HL-60/S4 treated with phorbol 12-myristate 13-acetate at 8.2 ng/mL for 4 days and 3 days (cell line): ENCODE data around the gene RCCD1.
"Not testable (repeated sequence)": the region's sequence is repeated elsewhere in the genome, so short reads cannot be mapped to it uniquely, and the experiment has no call there.

Source experiments
- in situ Hi-C: fragments of 300-500 bp; cut with MboI; formaldehyde crosslinking; loops from 2 replicates; pipeline ENCODE4 v1.15.0; 2022; ENCODE audit warnings: low sequenced_read_pairs

RCCD1 gene, protein sequence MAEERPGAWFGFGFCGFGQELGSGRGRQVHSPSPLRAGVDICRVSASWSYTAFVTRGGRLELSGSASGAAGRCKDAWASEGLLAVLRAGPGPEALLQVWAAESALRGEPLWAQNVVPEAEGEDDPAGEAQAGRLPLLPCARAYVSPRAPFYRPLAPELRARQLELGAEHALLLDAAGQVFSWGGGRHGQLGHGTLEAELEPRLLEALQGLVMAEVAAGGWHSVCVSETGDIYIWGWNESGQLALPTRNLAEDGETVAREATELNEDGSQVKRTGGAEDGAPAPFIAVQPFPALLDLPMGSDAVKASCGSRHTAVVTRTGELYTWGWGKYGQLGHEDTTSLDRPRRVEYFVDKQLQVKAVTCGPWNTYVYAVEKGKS

DNA sequence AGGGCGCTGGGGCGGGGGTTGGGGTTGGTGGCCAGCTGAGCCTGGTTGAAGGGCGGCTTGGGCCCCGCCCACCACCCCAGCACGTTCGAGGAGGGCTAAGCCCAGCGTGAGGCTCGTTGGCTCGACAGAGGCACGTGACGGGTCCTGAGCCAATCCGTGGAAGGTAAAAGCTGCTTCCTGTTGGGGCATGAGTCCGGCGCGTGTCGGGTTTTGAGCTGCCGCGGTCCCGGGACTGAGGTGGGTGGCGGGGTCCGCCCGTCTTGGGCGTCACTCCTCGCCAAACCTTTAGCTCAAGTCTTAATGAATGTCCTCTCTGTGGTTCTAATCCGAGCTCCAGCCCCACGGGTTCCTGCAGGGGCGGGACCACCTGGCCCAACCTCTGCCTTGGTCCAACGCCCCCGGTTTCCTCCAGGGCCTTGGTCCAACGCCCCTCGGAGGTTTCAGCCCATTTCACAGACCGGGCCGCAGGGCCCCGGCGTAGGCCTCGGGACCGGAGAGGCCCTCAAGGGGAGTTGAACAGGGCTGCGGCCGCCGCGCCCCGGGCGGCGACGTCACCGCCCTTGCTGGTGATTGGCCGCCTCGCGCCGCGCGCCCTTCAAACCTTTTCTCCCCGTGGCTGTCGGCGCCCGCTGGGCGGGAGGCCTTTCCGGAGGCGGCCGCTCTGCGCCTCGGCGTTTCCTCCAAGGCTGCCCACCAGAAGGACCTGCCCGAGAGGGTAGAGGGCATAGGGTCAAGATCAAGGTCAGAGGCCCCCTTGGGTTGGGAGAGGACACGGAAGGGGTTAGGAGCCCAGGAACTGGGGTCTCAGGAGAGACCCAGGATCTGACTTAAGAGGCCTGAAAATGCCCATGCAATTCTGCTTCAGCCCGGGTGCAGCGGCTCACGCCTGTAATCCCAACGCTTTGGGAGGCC is at the start of gene RCCD1:
TSS of gene RCCD1 (plus strand) at position 173 of the 912 bp plus-strand sequence. CDS start 1,851 bp downstream, outside the sequence.
- in situ Hi-C loops, result no loop called here

DNA sequence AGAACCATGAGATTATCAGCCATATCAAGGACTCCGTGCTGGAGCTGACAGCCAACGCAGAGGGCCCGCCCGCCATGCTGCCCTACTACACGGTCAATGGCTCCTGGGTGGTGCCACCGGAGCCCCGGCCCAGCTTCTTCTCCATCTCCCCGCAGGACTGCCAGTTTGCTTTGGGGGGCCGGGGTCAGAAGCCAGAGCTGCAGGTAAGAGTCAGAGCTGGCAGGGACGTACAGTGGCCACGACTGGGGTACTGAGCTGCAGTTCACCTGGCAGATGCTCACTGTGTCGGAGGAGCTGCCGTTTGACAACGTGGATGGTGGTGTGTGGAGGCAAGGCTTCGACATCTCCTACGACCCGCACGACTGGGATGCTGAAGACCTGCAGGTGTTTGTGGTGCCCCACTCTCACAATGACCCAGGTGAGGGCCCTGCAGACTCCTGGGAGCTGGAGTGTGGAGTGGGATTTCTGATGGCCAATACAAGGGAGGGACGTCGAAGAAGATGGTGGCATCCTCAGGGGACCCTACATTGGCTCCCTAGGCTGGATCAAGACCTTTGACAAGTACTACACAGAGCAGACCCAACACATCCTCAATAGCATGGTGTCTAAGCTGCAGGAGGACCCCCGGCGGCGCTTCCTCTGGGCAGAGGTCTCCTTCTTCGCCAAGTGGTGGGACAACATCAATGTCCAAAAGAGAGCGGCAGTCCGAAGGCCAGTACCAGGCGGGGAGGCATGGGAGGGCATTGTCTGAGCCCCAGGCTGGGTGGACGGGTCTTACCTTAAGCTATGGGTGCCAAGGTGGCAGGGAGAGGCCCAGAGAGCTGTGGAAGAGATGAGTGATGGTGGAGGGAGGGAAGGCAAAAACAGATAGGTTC is 49.1 kb upstream of the RCCD1 start:
- in situ Hi-C loops, result no loop called here

DNA sequence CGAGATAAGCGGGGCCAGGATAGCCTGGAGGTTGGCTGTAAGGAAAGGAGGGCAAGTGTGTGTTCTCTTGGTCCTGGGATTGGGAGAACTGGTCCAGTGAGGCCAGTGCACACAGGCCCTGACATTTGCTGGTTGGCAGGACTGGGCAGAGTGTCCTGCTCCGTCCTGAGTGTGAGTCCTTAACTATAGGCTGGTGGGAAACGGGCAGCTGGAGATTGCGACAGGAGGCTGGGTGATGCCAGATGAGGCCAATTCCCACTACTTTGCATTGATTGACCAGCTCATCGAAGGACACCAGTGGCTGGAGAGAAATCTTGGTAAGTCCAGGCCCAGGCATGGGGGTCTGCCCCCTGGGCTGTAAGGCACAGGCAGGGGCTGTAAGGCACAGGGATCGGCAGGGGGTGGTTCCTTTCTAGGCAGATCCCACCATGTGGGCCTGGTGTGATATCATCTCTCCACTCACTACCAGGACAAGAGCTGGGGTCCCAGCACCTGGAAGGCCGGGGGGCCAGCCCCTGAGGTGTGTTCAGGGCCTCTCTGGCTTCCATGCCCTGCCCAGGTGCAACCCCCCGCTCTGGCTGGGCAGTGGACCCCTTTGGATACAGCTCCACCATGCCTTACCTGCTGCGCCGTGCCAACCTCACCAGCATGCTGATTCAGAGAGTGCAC is 48.4 kb upstream of the RCCD1 start:
- in situ Hi-C loops, result no loop called here

DNA sequence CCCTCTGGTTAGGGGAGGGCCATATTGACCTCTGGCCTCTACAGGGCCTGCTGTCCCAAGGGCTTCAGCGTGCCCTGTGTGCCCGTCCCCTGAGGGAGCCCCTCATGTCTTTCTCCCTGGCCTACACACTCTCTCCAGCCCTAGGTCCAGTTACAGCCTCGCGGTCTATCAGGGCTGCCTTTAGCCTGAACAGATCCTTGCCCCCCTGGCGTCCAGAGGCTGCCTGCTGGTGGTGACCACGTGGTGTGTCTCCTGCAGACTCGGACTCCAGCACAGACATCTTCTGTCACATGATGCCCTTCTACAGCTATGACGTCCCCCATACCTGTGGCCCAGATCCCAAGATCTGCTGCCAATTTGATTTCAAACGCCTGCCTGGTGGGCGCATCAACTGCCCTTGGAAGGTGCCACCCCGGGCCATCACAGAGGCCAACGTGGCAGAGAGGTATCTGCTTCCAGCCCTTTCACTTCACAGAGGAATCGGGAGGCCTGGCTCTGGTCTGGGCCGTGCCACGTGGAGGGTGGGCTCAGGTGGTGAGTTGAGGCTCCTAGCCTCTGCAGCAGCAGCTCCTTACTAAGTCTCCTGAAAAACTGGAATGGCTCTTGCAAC is 47.5 kb upstream of the RCCD1 start:
- in situ Hi-C loops, result no loop called here

DNA sequence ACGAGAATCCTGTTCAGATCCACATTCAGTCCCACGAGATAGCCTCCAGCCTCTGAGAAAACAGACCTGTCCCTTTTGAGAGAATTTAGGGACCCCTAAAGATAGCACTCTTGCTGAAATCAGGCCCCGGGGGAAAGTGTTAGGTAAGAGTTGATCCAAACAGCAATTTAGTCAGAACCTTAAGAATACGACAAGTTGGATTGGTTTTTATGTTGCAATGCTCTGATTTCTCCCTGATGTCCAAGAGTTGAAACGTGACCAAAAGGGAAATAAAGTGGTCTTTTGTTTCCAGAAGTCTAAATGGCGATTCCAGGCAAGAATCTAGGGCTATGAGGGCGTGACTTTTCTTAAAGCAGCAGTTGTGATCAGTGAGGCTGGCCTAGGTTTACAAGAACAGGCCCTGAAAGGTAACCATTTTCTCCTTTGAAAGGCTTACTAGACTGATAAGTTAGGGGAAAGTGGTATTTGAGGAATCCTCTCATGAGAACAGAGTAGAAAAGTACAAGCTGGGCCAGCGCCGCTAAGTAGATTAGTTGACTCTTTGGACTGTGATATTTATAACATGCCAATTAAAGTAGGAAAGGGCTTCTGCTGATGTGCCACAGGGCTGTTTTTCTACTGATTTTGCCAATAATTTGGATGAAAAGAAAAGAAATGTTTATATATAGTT is 46.7 kb upstream of the RCCD1 start:
- in situ Hi-C loops, result no loop called here

DNA sequence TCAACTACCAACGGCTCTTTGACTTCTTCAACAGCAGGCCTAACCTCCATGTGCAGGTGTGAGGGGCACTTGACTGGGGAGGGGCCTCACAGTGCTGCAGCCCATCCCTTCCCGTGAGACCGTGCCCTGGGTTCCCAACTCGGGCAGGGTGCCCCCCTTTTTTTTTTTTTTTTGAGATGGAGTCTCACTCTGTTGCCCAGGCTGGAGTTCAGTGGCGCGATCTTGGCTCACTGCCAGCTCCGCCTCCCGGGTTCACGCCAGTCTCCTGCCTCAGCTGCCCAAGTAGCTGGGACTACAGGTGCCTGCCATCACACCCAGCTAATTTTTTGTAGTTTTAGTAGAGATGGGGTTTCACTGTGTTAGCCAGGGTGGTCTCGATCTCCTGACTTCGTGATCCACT is 45.2 kb upstream of the RCCD1 start:
- in situ Hi-C loops, result not testable (repeated sequence)

DNA sequence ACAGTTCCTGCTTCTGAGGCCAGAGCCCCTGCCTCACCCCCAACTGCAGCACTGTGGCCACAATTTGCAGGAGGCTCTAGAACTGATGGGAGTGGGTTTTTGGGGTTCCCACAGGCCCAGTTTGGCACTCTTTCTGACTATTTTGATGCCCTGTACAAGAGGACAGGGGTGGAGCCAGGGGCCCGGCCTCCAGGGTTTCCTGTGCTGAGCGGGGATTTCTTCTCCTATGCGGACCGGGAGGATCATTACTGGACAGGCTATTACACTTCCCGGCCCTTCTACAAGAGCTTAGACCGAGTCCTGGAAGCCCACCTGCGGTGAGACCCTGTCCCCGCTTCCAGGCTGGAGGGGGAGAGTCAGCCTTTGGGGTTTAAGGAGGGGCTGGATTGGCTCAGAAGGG is 44.7 kb upstream of the RCCD1 start:
- in situ Hi-C loops, result no loop called here

DNA sequence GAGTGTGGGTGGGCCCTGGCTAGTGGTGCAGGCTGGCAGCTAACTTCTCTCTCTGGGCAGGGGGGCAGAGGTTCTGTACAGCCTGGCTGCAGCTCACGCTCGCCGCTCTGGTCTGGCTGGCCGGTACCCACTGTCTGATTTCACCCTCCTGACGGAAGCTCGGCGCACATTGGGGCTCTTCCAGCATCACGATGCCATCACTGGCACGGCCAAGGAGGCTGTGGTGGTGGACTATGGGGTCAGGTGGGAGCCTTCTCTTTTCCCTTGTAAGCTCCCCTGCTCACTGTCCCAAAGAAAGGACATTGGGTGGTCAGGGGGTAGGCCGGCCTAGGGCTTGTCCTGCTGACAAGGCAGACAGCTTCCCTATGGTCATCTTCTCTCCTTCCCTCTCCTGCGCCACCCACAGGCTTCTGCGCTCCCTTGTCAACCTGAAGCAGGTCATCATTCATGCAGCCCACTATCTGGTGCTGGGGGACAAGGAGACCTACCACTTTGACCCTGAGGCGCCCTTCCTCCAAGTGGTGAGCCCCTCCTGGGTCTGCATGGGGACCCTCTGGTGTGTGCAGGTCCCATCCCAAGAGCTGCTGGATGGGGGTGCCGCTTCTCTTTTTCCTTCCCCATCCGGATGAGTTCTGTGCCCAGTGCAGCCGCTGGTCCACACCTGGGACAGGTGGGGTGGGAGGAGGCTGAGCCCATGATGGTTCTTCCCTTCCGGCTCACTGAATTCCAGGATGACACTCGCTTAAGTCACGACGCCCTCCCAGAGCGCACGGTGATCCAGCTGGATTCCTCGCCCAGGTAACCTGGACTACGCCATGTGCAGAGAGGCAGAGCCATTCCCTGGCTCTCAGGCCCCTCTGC is 44.0 kb upstream of the RCCD1 start:
- in situ Hi-C loops, result no loop called here

DNA sequence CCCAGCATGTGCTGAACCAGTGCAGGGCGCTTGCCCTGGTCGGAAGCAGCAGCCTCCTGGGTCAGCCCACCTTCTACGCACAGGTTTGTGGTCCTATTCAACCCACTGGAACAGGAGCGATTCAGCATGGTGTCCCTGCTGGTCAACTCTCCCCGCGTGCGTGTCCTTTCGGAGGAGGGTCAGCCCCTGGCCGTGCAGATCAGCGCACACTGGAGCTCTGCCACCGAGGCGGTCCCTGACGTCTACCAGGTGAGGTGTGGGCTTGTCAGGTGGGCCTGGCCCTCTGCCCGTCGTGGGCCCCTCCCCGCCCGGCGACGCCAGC is 43.4 kb upstream of the RCCD1 start:
- in situ Hi-C loops, result no loop called here

DNA sequence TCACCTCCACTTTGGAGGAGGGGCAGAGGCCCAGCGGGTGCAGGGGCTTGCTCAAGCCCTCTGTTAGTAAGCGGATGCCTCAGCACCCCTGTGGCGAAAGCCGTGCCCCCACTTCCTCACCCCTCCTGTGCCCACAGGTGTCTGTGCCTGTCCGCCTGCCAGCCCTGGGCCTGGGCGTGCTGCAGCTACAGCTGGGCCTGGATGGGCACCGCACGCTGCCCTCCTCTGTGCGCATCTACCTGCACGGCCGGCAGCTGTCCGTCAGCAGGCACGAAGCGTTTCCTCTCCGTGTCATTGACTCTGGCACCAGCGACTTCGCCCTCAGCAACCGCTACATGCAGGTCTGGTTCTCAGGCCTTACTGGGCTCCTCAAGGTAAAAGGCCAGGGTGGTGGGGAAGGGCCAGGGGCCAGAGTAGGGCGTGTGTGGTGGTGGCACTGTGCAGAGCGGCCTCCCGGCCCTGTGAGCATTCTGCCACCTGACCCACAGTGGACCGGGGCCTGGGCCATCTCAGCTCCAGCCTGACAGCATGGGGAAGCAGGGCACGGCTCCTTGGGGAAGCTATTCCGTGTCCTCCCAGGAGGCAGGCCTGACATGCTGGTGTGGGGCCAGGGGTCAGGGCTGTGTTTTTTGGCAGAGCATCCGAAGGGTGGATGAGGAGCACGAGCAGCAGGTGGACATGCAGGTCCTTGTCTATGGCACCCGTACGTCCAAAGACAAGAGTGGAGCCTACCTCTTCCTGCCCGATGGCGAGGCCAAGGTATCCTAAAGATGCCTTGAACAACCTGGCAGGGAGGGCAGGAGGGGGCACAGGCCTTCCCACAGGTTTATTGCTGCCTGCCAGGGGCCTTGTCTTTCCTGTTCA is 42.5 kb upstream of the RCCD1 start:
- in situ Hi-C loops, result no loop called here

DNA sequence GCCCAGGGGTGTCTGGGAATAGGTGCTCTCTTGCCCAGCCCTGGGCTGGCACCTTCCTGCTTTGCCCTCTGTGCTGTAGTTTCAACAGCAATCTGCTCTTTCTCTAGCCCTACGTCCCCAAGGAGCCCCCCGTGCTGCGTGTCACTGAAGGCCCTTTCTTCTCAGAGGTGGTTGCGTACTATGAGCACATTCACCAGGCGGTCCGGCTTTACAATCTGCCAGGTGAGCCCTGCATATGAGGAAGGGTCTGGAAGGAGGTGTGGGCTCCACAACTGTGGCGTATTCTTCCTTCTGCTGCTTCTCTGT is 42.0 kb upstream of the RCCD1 start:
- in situ Hi-C loops, result no loop called here

DNA sequence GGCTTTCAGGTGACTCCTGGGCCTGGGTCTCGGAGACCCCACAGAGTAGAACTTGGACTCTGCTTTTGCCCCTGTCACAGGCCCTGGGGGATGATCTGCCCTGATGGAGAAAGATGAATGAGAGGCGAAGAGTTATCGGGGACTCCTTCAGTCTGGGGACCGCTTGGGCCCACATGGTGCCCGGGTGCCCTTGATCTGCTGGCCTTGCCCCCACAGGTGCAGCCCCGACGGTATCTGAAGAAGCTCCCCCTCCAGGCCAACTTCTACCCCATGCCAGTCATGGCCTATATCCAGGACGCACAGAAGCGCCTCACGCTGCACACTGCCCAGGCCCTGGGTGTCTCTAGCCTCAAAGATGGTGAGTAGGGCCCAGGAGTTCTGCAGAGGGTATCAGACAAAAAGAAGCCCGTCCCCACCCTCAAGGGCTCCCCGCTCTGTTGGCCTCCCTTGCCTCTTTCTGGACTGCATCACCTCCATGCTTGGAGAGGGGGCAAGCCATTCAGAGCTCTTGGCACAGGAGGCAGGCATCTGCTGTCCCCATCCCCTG is 41.2 kb upstream of the RCCD1 start:
- in situ Hi-C loops, result no loop called here

DNA sequence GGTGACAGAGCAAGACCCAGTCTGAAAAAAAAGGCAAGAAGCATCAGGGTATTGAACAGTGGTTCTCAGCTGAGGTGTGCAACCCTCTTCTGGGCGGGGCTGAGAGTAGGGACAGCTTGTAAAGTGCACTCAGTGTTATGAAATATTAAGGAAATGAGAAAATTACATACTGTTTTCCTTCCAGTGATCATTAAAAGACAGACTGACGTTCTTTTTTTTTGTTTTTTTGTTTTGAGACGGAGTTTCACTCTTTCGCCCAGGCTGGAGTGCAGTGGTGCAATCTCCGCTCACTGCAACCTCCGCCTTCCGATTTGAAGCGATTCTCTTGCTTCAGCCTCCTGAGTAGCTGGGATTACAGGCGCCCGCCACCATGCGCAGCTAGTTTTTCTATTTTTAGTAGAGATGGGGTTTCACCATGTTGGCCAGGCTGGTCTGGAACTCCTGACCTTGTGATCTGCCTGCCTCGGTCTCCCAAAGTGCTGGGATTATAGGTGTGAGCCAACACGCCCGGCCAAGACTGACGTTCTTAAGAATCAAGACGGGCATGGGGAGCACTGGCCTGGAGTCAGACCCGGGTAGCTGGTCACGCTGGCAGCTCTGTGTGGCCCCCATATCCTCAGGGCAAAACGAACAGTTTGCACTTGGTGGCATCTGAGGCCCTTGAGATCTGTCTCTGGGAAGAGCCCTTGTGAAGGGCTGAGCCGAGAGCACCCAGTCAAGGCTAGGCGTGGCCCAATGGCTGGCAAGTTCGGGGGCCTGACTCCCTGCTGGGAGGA is 40.2 kb upstream of the RCCD1 start:
- in situ Hi-C loops, result no loop called here

DNA sequence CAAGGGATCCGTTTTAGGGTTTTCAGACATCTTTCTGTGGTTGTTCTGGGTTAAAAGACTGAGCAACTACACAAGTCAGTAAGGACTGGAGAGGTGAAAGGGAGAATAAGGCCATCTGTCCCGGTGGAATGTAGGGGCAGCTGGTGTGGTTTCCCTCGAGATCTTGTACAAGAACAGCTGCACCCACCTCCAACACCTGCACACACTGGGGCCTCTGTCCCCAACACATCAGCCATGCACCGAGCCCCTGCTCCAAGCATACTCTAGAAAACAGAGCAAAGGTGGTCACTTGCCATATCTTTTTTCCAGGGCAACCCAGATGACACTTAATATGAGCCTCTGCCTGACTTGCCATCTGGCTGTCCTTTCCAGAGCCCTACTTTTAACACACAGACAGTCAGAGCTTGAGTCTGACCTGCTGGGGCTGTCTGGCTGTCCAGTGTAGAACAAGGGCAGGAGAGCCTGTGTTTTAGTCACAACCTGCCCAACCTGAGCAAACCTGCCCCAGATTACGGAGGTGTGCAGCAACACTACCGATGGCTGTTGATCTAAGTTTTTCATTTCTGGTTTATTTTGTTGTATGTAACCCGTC is 39.4 kb upstream of the RCCD1 start:
- in situ Hi-C loops, result no loop called here

DNA sequence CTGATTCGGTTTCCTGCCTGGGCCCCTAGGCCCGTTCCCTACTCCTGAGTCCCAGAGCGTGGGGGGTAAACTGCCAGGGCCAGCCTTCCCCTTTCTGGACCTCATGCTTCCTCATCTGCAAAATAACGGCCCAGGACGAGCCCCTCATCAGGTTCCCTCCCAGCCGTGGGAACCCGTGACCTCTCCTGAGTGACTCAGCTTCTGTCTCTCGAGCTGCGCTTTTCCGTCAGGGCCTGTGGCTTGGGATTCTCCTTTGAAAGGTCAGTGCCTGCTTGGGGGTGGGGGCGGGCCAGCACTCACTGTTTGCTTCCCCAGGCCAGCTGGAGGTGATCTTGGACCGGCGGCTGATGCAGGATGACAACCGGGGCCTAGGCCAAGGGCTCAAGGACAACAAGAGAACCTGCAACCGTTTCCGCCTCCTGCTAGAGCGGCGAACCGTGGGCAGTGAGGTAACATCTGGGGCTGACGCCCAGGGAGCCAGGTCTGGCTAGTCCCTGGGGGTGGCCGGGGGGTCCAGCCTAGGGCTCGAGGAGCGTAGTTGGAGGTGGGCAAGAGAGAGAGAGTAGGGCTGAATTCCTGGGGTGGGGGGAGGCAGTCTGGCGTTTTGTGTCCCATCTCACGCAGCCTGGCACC is 38.8 kb upstream of the RCCD1 start:
- in situ Hi-C loops, result no loop called here

DNA sequence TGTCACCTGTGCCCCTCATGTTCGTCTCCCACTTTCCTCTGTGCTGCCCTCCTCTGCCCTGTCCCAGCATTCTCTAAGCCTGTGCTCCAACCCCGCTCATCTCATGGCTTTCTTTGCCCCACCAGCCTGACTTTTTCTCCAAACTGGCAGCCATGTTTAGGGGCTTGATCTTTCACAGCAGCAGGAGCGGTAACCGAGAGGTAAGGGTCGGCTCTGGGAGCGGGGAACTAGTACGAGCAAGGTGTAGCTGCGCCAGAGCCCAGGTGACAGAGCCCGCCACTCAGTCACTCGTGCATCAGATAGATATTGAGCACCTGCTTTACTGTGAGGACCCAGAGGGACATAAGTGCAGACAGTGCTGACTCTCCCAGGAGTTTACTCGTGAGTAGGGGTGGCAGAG is 38.2 kb upstream of the RCCD1 start:
- in situ Hi-C loops, result no loop called here
